K562 (cell line): Measurements from ENCODE around the gene WDR27. TPM values are rescaled to one million over a fixed set of nuclear protein-coding genes. Genes with fewer than 3 reads are reported as not detected.

Experiments used
- ATAC-seq: fragments of 200-7000 bp; cut with Tn5 transposase; 3 replicates; pipeline ENCODE4 v1.9.1; 2020; ENCODE audit warnings: moderate library complexity
- BruUV-seq: library from RNA; stranded (reverse); fragments of 400-500 nt; replicated peaks from 2 replicates; lab custom pipeline; 2021; lab: Mats Ljungman, UMichigan
- CTCF ChIA-PET: fragments of 300-600 bp; formaldehyde crosslinking; extraction: SDS; loops from one replicate; lab custom pipeline; 2021; ENCODE audit warnings: low intra/inter-chr PET ratio; lab: Yijun Ruan, JAX
- POLR2A ChIA-PET: fragments of 300-600, 350-650 bp; sonication (Branson Sonifier 250); formaldehyde crosslinking; extraction: SDS; loops from one replicate; lab custom pipeline; 2021; ENCODE audit warnings: antibody characterized with exemption, inconsistent platforms; lab: Yijun Ruan, JAX
- DNase-seq, 4 experiments: peaks; one replicate each; pipeline versions ENCODE4 v3.0.0 to v3.0.0-alpha.2; 2011 to 2018; ENCODE audit warnings: low spot score in 3 of 4, mixed read lengths in 3 of 4; ENCODE audit errors: extremely low read depth in 1 of 4
- FAIRE-seq: peaks from 2 replicates; lab custom pipeline; 2011; peaks lifted over from hg19 to GRCh38; lab: Jason Lieb, UNC
- H2AFZ ChIP-seq: 2 replicates; pipeline ENCODE4 v1.6.0; 2011; ENCODE audit warnings: low read depth, low read length, control low read depth, inconsistent platforms
- H3K27ac ChIP-seq: fragments of 200-600 bp; 3 replicates; pipeline ENCODE4 v1.8.0; 2011; ENCODE audit warnings: low read depth, mild to moderate bottlenecking, control low read depth, inconsistent platforms, low read length, moderate library complexity, mixed read lengths; ENCODE audit errors: extremely low read depth
- H3K27me3 ChIP-seq, 2 experiments: fragments of 300-600 bp in 1 of 2; 2 replicates in 1 of 2; 3 replicates in 1 of 2; pipeline versions ENCODE4 v1.6.0 to v1.8.0; 2011; ENCODE audit warnings: inconsistent platforms in 2 of 2, low read length in 2 of 2, mild to moderate bottlenecking in 1 of 2, mixed read lengths in 1 of 2, moderate library complexity in 1 of 2; ENCODE audit not compliant: control insufficient read depth in 2 of 2, insufficient read depth in 2 of 2
- H3K36me3 ChIP-seq: fragments of 300-600 bp; 3 replicates; pipeline ENCODE4 v1.8.0; 2011; ENCODE audit warnings: mild to moderate bottlenecking, low read length, inconsistent platforms; ENCODE audit not compliant: control insufficient read depth, insufficient read depth
- H3K4me1 ChIP-seq, 2 experiments: fragments of 200-600 bp in 1 of 2; replicated peaks in 1 of 2; 2 replicates in 1 of 2; 3 replicates in 1 of 2; pipeline versions ENCODE4 v1.5.1 to v1.8.0; 2011; ENCODE audit warnings: inconsistent platforms in 2 of 2, low read length in 2 of 2, mild to moderate bottlenecking in 1 of 2, mixed read lengths in 1 of 2, moderate library complexity in 1 of 2; ENCODE audit not compliant: control insufficient read depth in 2 of 2, insufficient read depth in 2 of 2
- H3K4me2 ChIP-seq: 2 replicates; pipeline ENCODE4 v1.6.1; 2011; ENCODE audit warnings: low read length, control low read depth, inconsistent platforms, mixed read lengths; ENCODE audit not compliant: insufficient read depth
- H3K4me3 ChIP-seq: fragments of 200-600 bp; sonication (generic), shearing (Covaris generic); 2 replicates; pipeline ENCODE4 v1.5.1; 2016; ENCODE audit warnings: control low read depth, inconsistent platforms
- H3K79me2 ChIP-seq: fragments of 200-600 bp; 3 replicates; pipeline ENCODE4 v1.8.0; 2011; ENCODE audit warnings: low read length, inconsistent platforms; ENCODE audit not compliant: control insufficient read depth, insufficient read depth
- H3K9ac ChIP-seq, 2 experiments: 2 replicates each; pipeline versions ENCODE4 v1.6.0 to v1.6.1; 2011; ENCODE audit warnings: low read depth in 2 of 2, low read length in 2 of 2, control low read depth in 1 of 2, inconsistent platforms in 1 of 2, mild to moderate bottlenecking in 1 of 2, mixed read lengths in 1 of 2; ENCODE audit not compliant: insufficient read depth in 1 of 2
- H3K9me1 ChIP-seq: one replicate; pipeline ENCODE4 v1.6.0; 2011; ENCODE audit warnings: inconsistent platforms, mild to moderate bottlenecking, low read length, moderate library complexity; ENCODE audit not compliant: control insufficient read depth, insufficient read depth
- H3K9me3 ChIP-seq: replicated peaks from 2 replicates; pipeline ENCODE4 v1.5.1; 2011; ENCODE audit warnings: low read depth, low read length, inconsistent platforms; ENCODE audit not compliant: control insufficient read depth, insufficient read depth
- H4K20me1 ChIP-seq: replicated peaks from 2 replicates; pipeline ENCODE4 v1.6.1; 2011; ENCODE audit warnings: low read length, inconsistent platforms, mixed read lengths; ENCODE audit not compliant: control insufficient read depth, insufficient read depth
- ETV1 ChIP-seq: fragments of 450-650 bp; conservative IDR thresholded peaks from 2 replicates; pipeline ENCODE4 v1.6.1; 2016; ENCODE audit warnings: missing genetic modification characterization, control low read depth, low read depth, missing compliant biosample characterization
- FOXA1 ChIP-seq: fragments of 450-650 bp; IDR thresholded peaks from 2 replicates; pipeline ENCODE4 v1.6.1; 2016; ENCODE audit warnings: mild to moderate bottlenecking, borderline replicate concordance
- HDAC1 ChIP-seq, 2 experiments: fragments of 450-650 bp; IDR thresholded peaks; 2 replicates each; pipeline ENCODE4 v1.6.1; 2016 to 2017; ENCODE audit warnings: inconsistent platforms in 1 of 2, mild to moderate bottlenecking in 1 of 2, moderate library complexity in 1 of 2
- JUND ChIP-seq, 2 experiments: IDR thresholded peaks; 2 replicates in 1 of 2; 3 replicates in 1 of 2; pipeline ENCODE4 v1.6.1; 2011; ENCODE audit warnings: borderline replicate concordance in 2 of 2, low read depth in 2 of 2, low read length in 2 of 2, improper control_type of control experiment in 1 of 2, missing biosample characterization in 1 of 2, missing genetic modification characterization in 1 of 2, missing genetic modification reagents in 1 of 2
- KAT8 ChIP-seq: fragments of 450-650 bp; IDR thresholded peaks from 2 replicates; pipeline ENCODE4 v1.6.1; 2016; ENCODE audit warnings: low read depth, mild to moderate bottlenecking
- KLF16 ChIP-seq: IDR thresholded peaks from 2 replicates; pipeline ENCODE4 v1.6.1; 2016; ENCODE audit warnings: antibody characterized with exemption
- KLF6 ChIP-seq: fragments of 250-450 bp; sonication (Bioruptor Pico); IDR thresholded peaks from 2 replicates; pipeline ENCODE4 v1.4.0; 2020; ENCODE audit warnings: mild to moderate bottlenecking, moderate library complexity, borderline replicate concordance
- L3MBTL2 ChIP-seq: fragments of 450-650 bp; IDR thresholded peaks from 2 replicates; pipeline ENCODE4 v1.6.1; 2016; ENCODE audit warnings: mild to moderate bottlenecking, moderate library complexity
- MAZ ChIP-seq, 2 experiments: fragments of 450-650 bp in 1 of 2; sonication (generic) in 1 of 2; formaldehyde crosslinking; IDR thresholded peaks in 1 of 2; conservative IDR thresholded peaks in 1 of 2; 2 replicates each; pipeline versions ENCODE4 v1.4.0 to v1.5.0; 2020; ENCODE audit warnings: mild to moderate bottlenecking in 1 of 2, missing genetic modification reagents in 1 of 2
- MEF2A ChIP-seq: IDR thresholded peaks from 2 replicates; pipeline ENCODE4 v1.6.1; 2011; ENCODE audit warnings: low read depth, mild to moderate bottlenecking, low read length, moderate library complexity; ENCODE audit not compliant: control insufficient read depth
- RBM22 ChIP-seq: fragments of 200-400 bp; formaldehyde crosslinking; IDR thresholded peaks from 2 replicates; pipeline ENCODE4 v1.6.1; 2018; ENCODE audit warnings: low read length, low read depth; ENCODE audit not compliant: poor library complexity, severe bottlenecking
- SMARCE1 ChIP-seq: fragments of 450-650 bp; IDR thresholded peaks from 2 replicates; pipeline ENCODE4 v1.7.1; 2016; ENCODE audit warnings: mild to moderate bottlenecking
- SREBF1 ChIP-seq: fragments of 150-350 bp; IDR thresholded peaks from 2 replicates; pipeline ENCODE4 v1.6.1; 2014; ENCODE audit warnings: antibody characterized with exemption, low read depth, low read length, borderline replicate concordance
- ZNF121 ChIP-seq: sonication (generic); formaldehyde crosslinking; conservative IDR thresholded peaks from 2 replicates; pipeline ENCODE4 v1.8.0; 2022; ENCODE audit warnings: missing genetic modification reagents
- ZNF589 ChIP-seq: fragments of 200-800 bp; sonication (Bioruptor generic); IDR thresholded peaks from 2 replicates; pipeline ENCODE4 v1.6.1; 2016; ENCODE audit warnings: low read depth, missing genetic modification characterization, missing compliant biosample characterization
- WGBS: fragments of 100-300 bp; shearing (Covaris generic); methylation state at CpG from one replicate; pipeline ENCODE4 v1.1.6; 2016; ENCODE audit warnings: low coverage, mixed read lengths; ENCODE audit not compliant: insufficient coverage; ENCODE audit errors: missing lambda C conversion rate; 5-methylcytosine and 5-hydroxymethylcytosine counted together
- in situ Hi-C: fragments of 300-500 bp; cut with MboI; formaldehyde crosslinking; loops from 4 replicates; pipeline ENCODE4 v1.15.0; 2018; ENCODE audit warnings: inconsistent platforms, mixed read lengths
- intact Hi-C: fragments of 100-400 bp; cut with micrococcal nuclease; formaldehyde crosslinking; loops from 2 replicates; pipeline ENCODE4 v1.14.2; 2022
- polyA plus RNA-seq, 8 experiments: library from polyadenylated mRNA; depleted of rRNA in 4 of 8; stranded (reverse) in 5 of 8; unstranded in 3 of 8; fragments of >200 nt; fragmentation: Nextera tagmentation in 2 of 8; fragmentation: Illumina TruSeq in 1 of 8; extraction: Ambion mirVana in 2 of 8; extraction: Trizol in 1 of 8; gene quantifications; 2 replicates each; pipeline versions ENCODE4 v1.2.1 to v1.2.3, GENCODE V29; 2011 to 2014; ENCODE audit warnings: inconsistent platforms in 1 of 8, missing spikeins in 1 of 8
- total RNA-seq, 7 experiments: library from RNA; depleted of rRNA in 6 of 7; stranded (reverse); fragments of >200 nt in 6 of 7; fragmentation: Illumina TruSeq in 2 of 7; extraction: Trizol in 2 of 7; gene quantifications; 2 replicates each; pipeline versions ENCODE4 v1.2.1 to v1.2.3, GENCODE V29; 2011 to 2021; ENCODE audit warnings: low replicate concordance in 1 of 7
- TF ChIP-seq, protein P1 (sequence below): sonication (generic); formaldehyde crosslinking; IDR thresholded peaks from 2 replicates; pipeline ENCODE4 v1.9.0; 2022; ENCODE audit warnings: mild to moderate bottlenecking, missing genetic modification reagents
- TF ChIP-seq, protein P2 (sequence below): fragments of 250-450 bp; sonication (Bioruptor Pico); IDR thresholded peaks from 2 replicates; pipeline ENCODE4 v1.8.0; 2022; ENCODE audit warnings: inconsistent platforms, mild to moderate bottlenecking, moderate library complexity, borderline replicate concordance

WDR27 gene
- total and polyA plus RNA-seq, 9 of the 15 experiments (the other 6 are each of a cell fraction or from before 2014, with no cell fraction given): 4.3 to 77.2 (median 22.7) TPM

DNA sequence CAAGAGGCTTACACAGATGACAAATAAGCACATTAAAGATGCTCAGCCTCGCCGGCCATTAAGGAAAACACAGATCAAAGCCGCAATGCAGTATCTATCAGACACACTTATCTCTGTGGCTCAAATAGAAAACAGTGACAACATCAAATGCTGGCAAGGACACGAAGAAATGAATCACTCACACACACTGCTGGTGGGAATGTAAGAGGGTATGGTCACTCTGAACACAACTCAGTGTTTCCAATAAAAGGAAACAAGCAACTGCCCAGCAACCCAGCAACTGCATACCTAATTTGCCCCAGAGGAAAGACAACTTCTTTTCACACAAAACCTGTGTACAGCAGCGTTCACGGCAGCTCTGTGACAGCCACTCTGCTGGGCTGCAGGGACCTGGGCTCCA lies 155.8 kb downstream of the WDR27 start:
- H2AFZ ChIP-seq: no peak overlapping the region
- FAIRE-seq: no peak
- in situ Hi-C loops: no loop called here

DNA sequence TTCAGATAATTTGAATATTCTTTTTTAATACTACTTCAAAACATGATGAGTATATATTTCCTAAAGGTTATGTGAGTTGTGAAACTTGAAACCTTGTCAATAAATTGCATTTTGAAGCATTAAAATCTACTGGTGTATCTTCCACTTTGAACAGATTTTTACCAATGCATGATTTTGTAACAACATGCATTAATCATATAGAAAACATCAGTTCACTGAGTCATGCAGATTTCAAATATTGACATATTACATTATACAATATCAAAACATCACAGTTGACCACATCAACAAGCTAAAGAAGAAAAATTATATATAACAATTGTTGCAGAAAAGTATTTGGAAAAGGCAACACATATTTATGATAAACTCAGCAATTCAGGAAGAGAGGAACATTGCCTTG lies 158.1 kb downstream of the WDR27 start:
- Histone ChIP-seq H4K20me1 (no peaks in the 10 kb centered on the region), H3K4me1 (no peaks in the 10 kb centered on the region), H3K79me2 (no peaks in the 10 kb centered on the region), H2AFZ (no peak overlapping the region), H3K4me2 (no peak overlapping the region), H3K9ac (no peak overlapping the region), H3K27me3 (no peaks in the 10 kb centered on the region; a peak in 1 of 5 replicates), H3K9me1 (no peaks in the 10 kb centered on the region), H3K36me3 (no peaks in the 10 kb centered on the region), H3K9me3 (no peaks in the 10 kb centered on the region), H3K4me3 (no peak overlapping the region), H3K27ac (no peak overlapping the region)
- CTCF ChIA-PET: no interaction called here
- intact Hi-C loops: no loop called here
- FAIRE-seq (no peak), DNase-seq (no peak), ATAC-seq (no peak)
- POLR2A ChIA-PET: no interaction called here
- no TSS peak for BruUV-seq
- in situ Hi-C loops: no loop called here
- TF ChIP-seq HDAC1 (IDR thresholded peaks at IDR 0.05): no peak
- no peak for TF ChIP-seq RBM22
- TF ChIP-seq L3MBTL2: no peak
- TF ChIP-seq, protein P1, sequence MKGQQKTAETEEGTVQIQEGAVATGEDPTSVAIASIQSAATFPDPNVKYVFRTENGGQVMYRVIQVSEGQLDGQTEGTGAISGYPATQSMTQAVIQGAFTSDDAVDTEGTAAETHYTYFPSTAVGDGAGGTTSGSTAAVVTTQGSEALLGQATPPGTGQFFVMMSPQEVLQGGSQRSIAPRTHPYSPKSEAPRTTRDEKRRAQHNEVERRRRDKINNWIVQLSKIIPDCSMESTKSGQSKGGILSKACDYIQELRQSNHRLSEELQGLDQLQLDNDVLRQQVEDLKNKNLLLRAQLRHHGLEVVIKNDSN (CRISPR knock-in tag): no peak
- no peak for TF ChIP-seq ETV1 (tag)
- TF ChIP-seq ZNF121 (CRISPR knock-in tag): no peak
- TF ChIP-seq, protein P2, sequence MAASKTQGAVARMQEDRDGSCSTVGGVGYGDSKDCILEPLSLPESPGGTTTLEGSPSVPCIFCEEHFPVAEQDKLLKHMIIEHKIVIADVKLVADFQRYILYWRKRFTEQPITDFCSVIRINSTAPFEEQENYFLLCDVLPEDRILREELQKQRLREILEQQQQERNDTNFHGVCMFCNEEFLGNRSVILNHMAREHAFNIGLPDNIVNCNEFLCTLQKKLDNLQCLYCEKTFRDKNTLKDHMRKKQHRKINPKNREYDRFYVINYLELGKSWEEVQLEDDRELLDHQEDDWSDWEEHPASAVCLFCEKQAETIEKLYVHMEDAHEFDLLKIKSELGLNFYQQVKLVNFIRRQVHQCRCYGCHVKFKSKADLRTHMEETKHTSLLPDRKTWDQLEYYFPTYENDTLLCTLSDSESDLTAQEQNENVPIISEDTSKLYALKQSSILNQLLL (CRISPR knock-in tag): no peak
- TF ChIP-seq KLF16: no peak
- TF ChIP-seq MAZ (CRISPR knock-in tag; conservative IDR thresholded peaks at IDR 0.05 in 1 of 2, IDR thresholded peaks at IDR 0.05 in 1 of 2): no peak
- no peak for TF ChIP-seq FOXA1
- no peak for TF ChIP-seq SMARCE1
- no peak for TF ChIP-seq ZNF589 (CRISPR knock-in tag)
- no peak for TF ChIP-seq MEF2A
- no peak for TF ChIP-seq SREBF1
- TF ChIP-seq KAT8: no peak

More for the DNA sequence above, 155.8 kb downstream of the WDR27 start:
- intact Hi-C loops: no loop called here
- POLR2A ChIA-PET: interaction anchor here (1.2 kb wide), 1 partner anchor 14 kb away, joined by 4 read pairs; no protein-coding TSS in a partner anchor
- TF ChIP-seq JUND (IDR thresholded peaks at IDR 0.05; ENCODE audit: borderline replicate concordance, low read depth, low read length) (no peak), JUND (tag; IDR thresholded peaks at IDR 0.05; ENCODE audit: borderline replicate concordance, low read depth, low read length) (no peak), KLF6 (CRISPR knock-in tag) (no peak)
- Histone ChIP-seq H3K9ac (no peak overlapping the region), H4K20me1 (no peaks in the 10 kb centered on the region), H3K4me1 (no peaks in the 10 kb centered on the region), H3K4me3 (no peak overlapping the region), H3K9me3 (no peaks in the 10 kb centered on the region), H3K27me3 (no peaks in the 10 kb centered on the region; a peak in 1 of 5 replicates), H3K27ac (no peak overlapping the region), H3K79me2 (no peaks in the 10 kb centered on the region), H3K4me2 (no peak overlapping the region), H3K9me1 (no peaks in the 10 kb centered on the region), H3K36me3 (no peaks in the 10 kb centered on the region)
- ATAC-seq: no peak
- CTCF ChIA-PET: no interaction called here
- DNase-seq: no peak
- 9% methylated on average over 6 of the region's 6 CpGs for WGBS
- BruUV-seq: no TSS peak
